Measurements from ENCODE around the gene MAST4. TPM values are rescaled to one million over a fixed set of nuclear protein-coding genes. Genes with fewer than 3 reads are reported as not detected.
A peak's percentile ranks its signal among the peaks of the same experiment; 100 is the strongest.

The MAST4 gene
- total RNA-seq, 1 donor = 23.2 TPM

DNA sequence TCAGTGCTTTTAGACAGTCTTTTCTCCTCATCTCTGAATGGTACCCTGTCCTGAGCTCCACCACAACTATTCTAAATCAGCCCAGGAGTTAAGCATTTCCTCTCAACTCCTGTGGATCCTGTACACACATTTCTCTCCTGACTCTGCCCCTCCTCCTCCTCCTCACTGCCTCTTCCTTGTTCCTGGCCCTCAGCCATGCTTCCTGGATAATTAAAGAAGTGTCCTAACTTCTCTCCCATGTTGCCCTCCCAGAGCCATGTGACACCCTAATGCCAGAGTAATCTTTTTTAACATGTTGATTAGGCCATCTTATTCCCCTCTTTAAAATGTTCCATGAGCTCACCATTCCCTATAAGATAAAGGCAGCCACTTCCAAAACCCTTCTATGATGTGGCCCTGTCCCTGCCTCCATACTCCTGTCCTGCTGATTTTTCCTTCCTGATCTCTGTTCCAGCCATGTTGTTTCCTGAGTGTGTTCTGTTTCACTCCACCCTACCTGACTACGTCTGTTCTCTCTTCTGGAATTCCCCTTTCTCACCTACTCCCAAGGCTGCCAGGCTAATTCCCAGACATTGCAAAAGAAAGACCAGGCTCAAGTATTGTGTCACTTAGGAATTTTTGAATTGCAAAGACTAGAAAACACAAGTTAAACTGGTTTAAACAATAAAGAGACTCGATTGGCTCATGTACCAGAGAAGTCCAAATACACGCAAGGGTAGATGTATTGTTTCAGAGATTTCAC, 295.2 kb downstream of the MAST4 start:
- no peak overlapping the region for H3K4me3 ChIP-seq (ENCODE audit: low read depth, low read length)
- TF ChIP-seq, protein P1, sequence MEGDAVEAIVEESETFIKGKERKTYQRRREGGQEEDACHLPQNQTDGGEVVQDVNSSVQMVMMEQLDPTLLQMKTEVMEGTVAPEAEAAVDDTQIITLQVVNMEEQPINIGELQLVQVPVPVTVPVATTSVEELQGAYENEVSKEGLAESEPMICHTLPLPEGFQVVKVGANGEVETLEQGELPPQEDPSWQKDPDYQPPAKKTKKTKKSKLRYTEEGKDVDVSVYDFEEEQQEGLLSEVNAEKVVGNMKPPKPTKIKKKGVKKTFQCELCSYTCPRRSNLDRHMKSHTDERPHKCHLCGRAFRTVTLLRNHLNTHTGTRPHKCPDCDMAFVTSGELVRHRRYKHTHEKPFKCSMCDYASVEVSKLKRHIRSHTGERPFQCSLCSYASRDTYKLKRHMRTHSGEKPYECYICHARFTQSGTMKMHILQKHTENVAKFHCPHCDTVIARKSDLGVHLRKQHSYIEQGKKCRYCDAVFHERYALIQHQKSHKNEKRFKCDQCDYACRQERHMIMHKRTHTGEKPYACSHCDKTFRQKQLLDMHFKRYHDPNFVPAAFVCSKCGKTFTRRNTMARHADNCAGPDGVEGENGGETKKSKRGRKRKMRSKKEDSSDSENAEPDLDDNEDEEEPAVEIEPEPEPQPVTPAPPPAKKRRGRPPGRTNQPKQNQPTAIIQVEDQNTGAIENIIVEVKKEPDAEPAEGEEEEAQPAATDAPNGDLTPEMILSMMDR (IDR thresholded peaks at IDR 0.05; ENCODE audit: insufficient read depth, low read length) = no peak
- peak; percentile 37 for DNase-seq (ENCODE audit: low read depth)

DNA sequence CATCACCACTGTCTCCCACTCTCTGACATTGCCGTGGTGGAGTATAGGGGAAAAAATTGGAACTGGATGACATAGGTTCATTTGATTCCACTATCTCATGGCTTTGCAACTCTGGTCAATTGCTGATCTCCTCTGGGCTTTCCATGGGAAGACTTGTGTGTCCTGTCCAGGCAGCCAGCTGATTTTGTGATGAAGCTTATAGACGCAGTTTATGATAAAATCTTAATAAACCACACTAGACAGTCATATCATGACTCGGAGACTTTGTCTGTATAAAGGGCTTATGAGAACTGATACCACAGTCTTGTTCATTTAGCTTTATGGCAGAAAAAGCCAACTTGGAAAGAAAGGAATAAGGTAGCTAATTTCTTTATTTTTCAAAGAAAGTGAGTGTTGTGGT, 296.5 kb downstream of the MAST4 start:
- no peak for DNase-seq (ENCODE audit: low read depth)
- TF ChIP-seq, protein P1 (IDR thresholded peaks at IDR 0.05; ENCODE audit: insufficient read depth, low read length) = no peak
- no peak overlapping the region for H3K4me3 ChIP-seq (ENCODE audit: low read depth, low read length)

DNA sequence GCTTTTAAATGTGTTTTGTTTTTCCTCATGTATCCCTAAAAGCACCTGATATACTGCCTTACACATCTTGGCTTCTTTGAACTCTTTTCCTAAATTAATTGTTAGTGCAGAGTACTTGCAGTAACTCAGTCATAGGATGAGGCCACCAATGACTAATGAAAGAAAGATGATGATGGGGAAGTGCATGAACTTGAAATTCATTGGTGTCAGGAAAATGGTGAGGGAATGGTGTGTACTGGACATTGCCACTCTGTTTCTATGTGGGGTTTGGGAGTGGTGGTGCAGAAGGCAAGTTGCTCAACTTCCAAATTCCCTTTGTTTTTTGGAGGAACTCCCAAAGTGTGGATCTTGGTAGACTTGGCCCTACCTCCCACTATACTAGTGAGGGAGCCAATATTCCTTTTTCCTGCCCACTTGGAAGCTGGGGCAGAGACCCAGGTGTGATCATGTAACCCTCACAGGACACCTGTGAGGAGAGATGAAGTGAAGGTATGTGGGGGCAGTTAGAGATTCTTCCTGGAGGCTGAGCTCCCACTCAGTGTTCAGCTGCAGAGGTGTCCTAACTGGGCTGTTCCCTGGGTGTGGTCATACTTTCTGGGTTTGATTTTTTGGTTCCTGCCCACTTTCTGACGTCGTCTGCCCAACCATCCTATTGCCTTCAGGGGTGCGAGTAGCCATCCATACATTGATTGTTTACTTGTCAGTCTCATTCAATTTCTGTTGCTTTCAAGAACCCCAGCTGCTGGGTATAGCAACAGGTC, 298.5 kb downstream of the MAST4 start:
- TF ChIP-seq, protein P1 (IDR thresholded peaks at IDR 0.05; ENCODE audit: insufficient read depth, low read length) = no peak
- peak; percentile 27 for DNase-seq (ENCODE audit: low read depth)
- H3K4me3 ChIP-seq (ENCODE audit: low read depth, low read length) = no peak overlapping the region

DNA sequence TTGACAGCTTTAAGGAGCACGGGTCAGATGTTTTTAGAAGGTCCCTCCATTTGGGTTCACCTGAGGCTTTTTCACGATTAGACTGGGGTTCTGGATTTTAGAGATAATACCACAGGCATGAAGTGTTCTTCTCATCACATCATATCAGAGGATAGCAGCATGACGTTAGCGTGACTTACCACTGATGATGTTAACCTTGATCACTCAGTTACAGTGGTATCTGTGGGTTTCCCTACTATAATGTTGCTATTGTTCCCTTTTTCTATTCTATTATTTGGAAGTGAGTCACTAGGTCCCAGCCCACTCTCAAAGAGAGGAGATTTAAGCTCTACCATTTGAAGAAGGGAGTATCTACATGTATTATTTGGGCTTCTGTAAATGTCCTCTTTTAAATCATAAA, 300.0 kb downstream of the MAST4 start:
- peak; percentile 48 for DNase-seq (ENCODE audit: low read depth)
- TF ChIP-seq, protein P1 (IDR thresholded peaks at IDR 0.05; ENCODE audit: insufficient read depth, low read length) = no peak
- H3K4me3 ChIP-seq (ENCODE audit: low read depth, low read length) = no peak overlapping the region

DNA sequence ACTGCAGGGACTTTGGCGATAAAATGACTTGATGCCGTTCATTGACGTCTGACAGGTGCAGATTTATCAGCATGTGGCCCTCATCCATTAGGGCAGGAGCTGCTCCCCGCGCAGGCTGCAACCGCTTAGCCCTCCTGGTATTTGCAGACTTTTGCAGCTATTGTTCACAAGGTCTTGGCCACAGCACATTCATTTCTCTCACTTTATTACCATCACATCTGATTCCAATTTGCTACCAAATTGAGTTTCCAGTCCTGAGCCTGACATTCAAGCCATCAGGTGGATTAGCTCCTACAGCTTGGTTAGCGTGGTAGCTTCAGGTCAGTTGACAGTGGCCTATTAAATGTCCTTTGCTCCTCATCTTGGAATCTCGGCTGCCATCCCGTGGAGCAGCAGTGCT, 301.2 kb downstream of the MAST4 start:
- no peak overlapping the region for H3K4me3 ChIP-seq (ENCODE audit: low read depth, low read length)
- DNase-seq (ENCODE audit: low read depth) = no peak
- TF ChIP-seq, protein P1 (IDR thresholded peaks at IDR 0.05; ENCODE audit: insufficient read depth, low read length) = no peak

DNA sequence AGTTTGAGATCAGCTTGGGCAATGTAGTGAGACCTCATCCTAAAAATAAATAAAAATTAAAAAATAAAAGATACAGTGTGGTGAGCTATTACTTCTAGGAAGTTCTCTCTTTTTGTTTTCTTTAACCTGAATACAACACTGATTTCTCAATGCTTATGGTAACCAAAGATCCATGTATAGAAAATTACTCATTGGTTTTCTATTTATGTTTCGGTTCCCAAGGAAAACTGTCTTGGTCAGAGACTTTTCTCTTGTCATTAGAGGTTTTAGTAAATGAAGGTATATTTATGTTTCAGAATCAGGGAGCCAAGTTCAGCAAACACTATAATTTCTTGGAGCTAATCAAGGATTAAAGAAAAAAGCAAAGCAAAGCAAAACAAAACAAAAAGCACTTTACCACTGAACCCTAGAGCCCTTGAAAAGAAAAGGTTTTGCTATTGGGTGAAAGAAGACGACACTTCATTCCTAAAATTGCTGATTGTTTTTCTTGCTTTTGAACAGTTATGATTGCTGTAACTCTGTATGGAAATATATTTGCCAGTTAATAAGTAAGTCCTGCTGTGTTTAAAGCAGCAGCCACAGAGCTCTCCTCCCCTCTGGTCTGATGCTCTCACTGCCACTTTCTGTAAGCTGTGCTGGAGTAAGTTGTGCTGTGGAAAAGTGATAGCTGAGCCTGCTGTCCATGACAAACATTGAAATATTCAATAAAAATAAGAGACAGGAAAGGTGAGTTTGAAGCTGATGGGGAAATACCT, 302.2 kb downstream of the MAST4 start:
- H3K4me3 ChIP-seq (ENCODE audit: low read depth, low read length) = no peak overlapping the region
- TF ChIP-seq, protein P1 (IDR thresholded peaks at IDR 0.05; ENCODE audit: insufficient read depth, low read length) = no peak
- DNase-seq (ENCODE audit: low read depth) = no peak

Measured in fibroblast of the aortic adventitia (primary cell).